Calu3 (cell line): ENCODE measurements around the gene LTB4R2. TPM values are rescaled to one million over a fixed set of nuclear protein-coding genes. Genes with fewer than 3 reads are reported as not detected.
A peak's percentile ranks its signal among the peaks of the same experiment; 100 is the strongest.
"Not testable (repeated sequence)": the region's sequence is repeated elsewhere in the genome, so short reads cannot be mapped to it uniquely, and the experiment has no call there.

ENCODE experiments used
- BruUV-seq: library from RNA; stranded (reverse); fragments of 400-500 nt; replicated peaks from 2 replicates; lab custom pipeline; 2021; lab: Mats Ljungman, UMichigan
- CTCF ChIA-PET: fragments of 300-600 bp; sonication (Branson Sonifier 250); formaldehyde crosslinking; loops from one replicate; lab custom pipeline; 2022; ENCODE audit warnings: antibody characterized with exemption; lab: Charles Lee
- DNase-seq: peaks from one replicate; pipeline ENCODE4 v3.0.0; 2022
- H3K27ac Mint-ChIP-seq: one replicate; pipeline ENCODE4 v1.8.0; 2022; ENCODE audit warnings: mixed read lengths; ENCODE audit not compliant: unreplicated experiment
- H3K27me3 Mint-ChIP-seq: one replicate; pipeline ENCODE4 v1.8.0; 2022; ENCODE audit warnings: mixed read lengths; ENCODE audit not compliant: unreplicated experiment
- H3K36me3 Mint-ChIP-seq: one replicate; pipeline ENCODE4 v1.8.0; 2022; ENCODE audit warnings: mild to moderate bottlenecking, moderate library complexity, mixed read lengths; ENCODE audit not compliant: insufficient read depth, unreplicated experiment
- H3K4me1 Mint-ChIP-seq: one replicate; pipeline ENCODE4 v1.8.0; 2022; ENCODE audit warnings: mild to moderate bottlenecking, low read depth, mixed read lengths; ENCODE audit not compliant: unreplicated experiment
- H3K4me3 Mint-ChIP-seq: one replicate; pipeline ENCODE4 v1.8.0; 2022; ENCODE audit warnings: mild to moderate bottlenecking, low read depth, moderate library complexity, mixed read lengths; ENCODE audit not compliant: unreplicated experiment
- H3K9me3 Mint-ChIP-seq: one replicate; pipeline ENCODE4 v1.8.0; 2022; ENCODE audit warnings: low read depth, mixed read lengths; ENCODE audit not compliant: unreplicated experiment
- CTCF ChIP-seq: fragments of 200-600 bp; IDR thresholded peaks from one replicate; pipeline ENCODE4 v1.8.0; 2022; ENCODE audit warnings: antibody characterized with exemption; ENCODE audit not compliant: unreplicated experiment
- intact Hi-C: fragments of 100-400 bp; cut with micrococcal nuclease; formaldehyde crosslinking; loops from one replicate; pipeline ENCODE4 v1.10.0; 2022; ENCODE audit not compliant: unreplicated experiment
- total RNA-seq: library from RNA; stranded (reverse); gene quantifications from 2 replicates; pipeline ENCODE4 v1.2.3, GENCODE V29; 2022

Gene LTB4R2
- total RNA-seq, 1 experiment from 2014 or later: 19.3 TPM

DNA sequence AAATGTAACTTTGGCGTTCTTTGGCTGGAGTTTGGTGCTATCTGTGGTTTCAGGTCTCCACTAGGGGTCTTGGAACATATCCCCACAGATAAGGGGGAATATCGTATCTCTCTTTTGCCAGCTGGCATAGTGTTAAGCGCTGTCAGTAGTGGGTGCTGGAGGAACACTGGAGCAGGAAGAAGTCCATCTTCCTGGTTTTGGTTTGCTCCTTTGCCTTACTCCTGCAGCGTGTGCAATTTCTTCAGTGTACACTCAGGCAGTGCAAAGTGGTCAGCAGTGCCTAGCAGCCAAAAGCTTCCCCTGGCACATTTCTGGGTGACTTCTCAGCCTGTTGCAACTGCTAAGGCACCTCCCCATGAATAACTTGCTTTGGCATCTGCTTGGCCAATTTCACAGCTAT, 41.6 kb downstream of the LTB4R2 start:
- no peak overlapping the region for H3K27ac Mint-ChIP-seq
- H3K36me3 Mint-ChIP-seq: no peaks in the 10 kb centered on the region
- CTCF ChIA-PET: interaction anchor here (1.1 kb wide), 1 partner anchor 80 kb away, joined by 3 read pairs; no protein-coding TSS in a partner anchor
- DNase-seq: no peak
- no peak for TF ChIP-seq CTCF
- H3K9me3 Mint-ChIP-seq: no peaks in the 10 kb centered on the region
- intact Hi-C loops: no loop called here
- H3K27me3 Mint-ChIP-seq: peaks cover 21% of the 10 kb centered on the region
- BruUV-seq: no TSS peak
- no peak overlapping the region for H3K4me3 Mint-ChIP-seq
- peaks cover 20% of the 10 kb centered on the region for H3K4me1 Mint-ChIP-seq

GRCh38 chr14:24353559-24354481, 43.9 kb downstream of the LTB4R2 start:
- H3K4me3 Mint-ChIP-seq: peak overlapping the region; percentile 22
- H3K27me3 Mint-ChIP-seq: peaks cover 20% of the 10 kb centered on the region
- no peaks in the 10 kb centered on the region for H3K36me3 Mint-ChIP-seq
- BruUV-seq: no TSS peak
- no peak for TF ChIP-seq CTCF
- H3K9me3 Mint-ChIP-seq: no peaks in the 10 kb centered on the region
- intact Hi-C loops: no loop called here
- H3K27ac Mint-ChIP-seq: peak overlapping the region; percentile 46
- CTCF ChIA-PET: no interaction called here
- H3K4me1 Mint-ChIP-seq: peaks cover 20% of the 10 kb centered on the region
- no peak for DNase-seq

- Mint-ChIP-seq H3K4me1 (peaks cover 20% of the 10 kb centered on the region), H3K27ac (peak overlapping the region; percentile 46), H3K27me3 (peaks cover 14% of the 10 kb centered on the region), H3K4me3 (peak overlapping the region; percentile 22)
- CTCF ChIA-PET, BruUV-seq, H3K36me3 Mint-ChIP-seq, H3K9me3 Mint-ChIP-seq, intact Hi-C loops, DNase-seq: not testable (repeated sequence)
These were observed 44.5 kb downstream of the LTB4R2 start for GRCh38 chr14:24354482-24354825.

- no peaks in the 10 kb centered on the region for H3K36me3 Mint-ChIP-seq
- peaks cover 20% of the 10 kb centered on the region for H3K4me1 Mint-ChIP-seq
- H3K9me3 Mint-ChIP-seq: no peaks in the 10 kb centered on the region
- H3K4me3 Mint-ChIP-seq: no peak overlapping the region
- CTCF ChIA-PET: no interaction called here
- intact Hi-C loops: no loop called here
- H3K27ac Mint-ChIP-seq: no peak overlapping the region
- DNase-seq: no peak
- TF ChIP-seq CTCF: no peak
- no TSS peak for BruUV-seq
- H3K27me3 Mint-ChIP-seq: peaks cover 8% of the 10 kb centered on the region
These were observed 45.1 kb downstream of the LTB4R2 start for GRCh38 chr14:24355009-24355408.

- peaks cover 20% of the 10 kb centered on the region for H3K4me1 Mint-ChIP-seq
- TF ChIP-seq CTCF: no peak
- no peaks in the 10 kb centered on the region for H3K9me3 Mint-ChIP-seq
- DNase-seq: no peak
- intact Hi-C loops: no loop called here
- CTCF ChIA-PET: no interaction called here
- no TSS peak for BruUV-seq
- H3K27ac Mint-ChIP-seq: no peak overlapping the region
- H3K27me3 Mint-ChIP-seq: no peaks in the 10 kb centered on the region
- no peaks in the 10 kb centered on the region for H3K36me3 Mint-ChIP-seq
- H3K4me3 Mint-ChIP-seq: no peak overlapping the region
These were observed 46.3 kb downstream of the LTB4R2 start for GRCh38 chr14:24356208-24356607.
